NCI-H82 (cell line): ENCODE data around the gene AATK.

Source experiments
- DNase-seq: peaks from one replicate; lab custom pipeline; 2025; lab: John Stamatoyannopoulos, UW

AATK gene

GRCh38 chr17:81071761-81072741 is 94.0 kb downstream of the AATK start:
- DNase-seq: no peak

- no peak for DNase-seq
Observed at GRCh38 chr17:81070541-81071246, 95.3 kb downstream of the AATK start.

DNA sequence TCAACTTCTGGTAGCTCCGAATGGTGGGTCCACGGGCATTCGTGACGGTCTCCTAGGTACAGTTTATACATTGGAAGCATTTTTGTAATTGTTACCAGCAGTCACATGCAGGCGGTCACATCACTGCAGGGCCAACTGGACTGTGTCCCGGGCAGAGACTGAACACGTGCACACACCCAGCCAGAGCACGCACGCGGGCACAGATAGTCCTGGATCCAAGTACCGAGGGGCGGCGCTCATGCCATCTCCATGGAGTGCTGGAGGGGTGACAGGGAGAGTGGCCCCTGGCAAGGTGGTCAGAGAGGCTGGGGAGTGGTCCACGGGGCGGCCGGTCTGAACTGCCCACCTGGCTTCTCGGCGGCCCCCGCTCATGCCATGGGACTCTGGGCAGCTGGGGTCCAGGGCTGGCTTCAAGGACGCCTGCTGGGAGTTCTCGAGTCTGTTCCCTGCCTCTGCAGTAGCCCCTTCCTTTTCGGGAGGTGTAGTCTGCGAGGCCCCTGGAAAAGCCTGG is 96.8 kb downstream of the AATK start:
- no peak for DNase-seq

- no peak for DNase-seq
Observed at GRCh38 chr17:81068411-81069134, 97.4 kb downstream of the AATK start.

GRCh38 chr17:81067391-81067811 is 98.6 kb downstream of the AATK start:
- peak; percentile 97 for DNase-seq
